Adrenal gland (tissue), 5 donors: Measurements from ENCODE around the gene BRPF1.

Source experiments
- CTCF ChIP-seq, 6 experiments: fragments of 450-650 bp in 4 of 6; fragments of 200-600 bp in 2 of 6; sonication (generic) in 1 of 6; IDR thresholded peaks; 1 replicate in 5 of 6; 2 replicates in 1 of 6; pipeline versions ENCODE4 v1.5.1 to v1.8.0; 2016 to 2021; ENCODE audit warnings: antibody characterized with exemption in 6 of 6, mild to moderate bottlenecking in 2 of 6, moderate library complexity in 1 of 6
- POLR2A ChIP-seq, 2 donors: fragments of 450-650 bp; IDR thresholded peaks; one replicate each; pipeline ENCODE4 v1.6.1; 2017; ENCODE audit warnings: antibody characterized with exemption in 2 of 2, mild to moderate bottlenecking in 2 of 2, moderate library complexity in 1 of 2
- donor health status: DM: no; HTN: no; CAD: no.

GRCh38 chr3:9697892-9698291, 33.6 kb upstream of the BRPF1 start:
- TF ChIP-seq CTCF (IDR thresholded peaks at IDR 0.05) (no peak), POLR2A (IDR thresholded peaks at IDR 0.05) (no peak)
